Ishikawa (cell line): Measurements from ENCODE around the gene OPN1SW.
A peak's percentile ranks its signal among the peaks of the same experiment; 100 is the strongest.

Experiments used
- CEBPB ChIP-seq: IDR thresholded peaks from 2 replicates; pipeline ENCODE4 v1.6.1; 2012
- EGR1 ChIP-seq: IDR thresholded peaks from 2 replicates; pipeline ENCODE4 v1.6.1; 2012
- EP300 ChIP-seq: IDR thresholded peaks from 2 replicates; pipeline ENCODE4 v1.6.1; 2012; ENCODE audit warnings: borderline replicate concordance
- FOXM1 ChIP-seq: IDR thresholded peaks from 2 replicates; pipeline ENCODE4 v1.6.1; 2012; ENCODE audit warnings: low read depth, borderline replicate concordance
- RAD21 ChIP-seq: IDR thresholded peaks from 2 replicates; pipeline ENCODE4 v1.6.1; 2012; ENCODE audit warnings: low read depth
- TAF1 ChIP-seq: IDR thresholded peaks from 2 replicates; pipeline ENCODE4 v1.6.1; 2012; ENCODE audit warnings: low read depth, mild to moderate bottlenecking
- YY1 ChIP-seq: IDR thresholded peaks from 2 replicates; pipeline ENCODE4 v1.6.1; 2012; ENCODE audit warnings: low read depth
- ZBTB7A ChIP-seq: IDR thresholded peaks from 2 replicates; pipeline ENCODE4 v1.6.1; 2012; ENCODE audit warnings: low read depth
- TF ChIP-seq, protein P1 (sequence below): IDR thresholded peaks from 2 replicates; pipeline ENCODE4 v1.6.1; 2012; ENCODE audit warnings: low read depth, mild to moderate bottlenecking
- TF ChIP-seq, protein P2 (sequence below): IDR thresholded peaks from 2 replicates; pipeline ENCODE4 v1.6.1; 2012

DNA sequence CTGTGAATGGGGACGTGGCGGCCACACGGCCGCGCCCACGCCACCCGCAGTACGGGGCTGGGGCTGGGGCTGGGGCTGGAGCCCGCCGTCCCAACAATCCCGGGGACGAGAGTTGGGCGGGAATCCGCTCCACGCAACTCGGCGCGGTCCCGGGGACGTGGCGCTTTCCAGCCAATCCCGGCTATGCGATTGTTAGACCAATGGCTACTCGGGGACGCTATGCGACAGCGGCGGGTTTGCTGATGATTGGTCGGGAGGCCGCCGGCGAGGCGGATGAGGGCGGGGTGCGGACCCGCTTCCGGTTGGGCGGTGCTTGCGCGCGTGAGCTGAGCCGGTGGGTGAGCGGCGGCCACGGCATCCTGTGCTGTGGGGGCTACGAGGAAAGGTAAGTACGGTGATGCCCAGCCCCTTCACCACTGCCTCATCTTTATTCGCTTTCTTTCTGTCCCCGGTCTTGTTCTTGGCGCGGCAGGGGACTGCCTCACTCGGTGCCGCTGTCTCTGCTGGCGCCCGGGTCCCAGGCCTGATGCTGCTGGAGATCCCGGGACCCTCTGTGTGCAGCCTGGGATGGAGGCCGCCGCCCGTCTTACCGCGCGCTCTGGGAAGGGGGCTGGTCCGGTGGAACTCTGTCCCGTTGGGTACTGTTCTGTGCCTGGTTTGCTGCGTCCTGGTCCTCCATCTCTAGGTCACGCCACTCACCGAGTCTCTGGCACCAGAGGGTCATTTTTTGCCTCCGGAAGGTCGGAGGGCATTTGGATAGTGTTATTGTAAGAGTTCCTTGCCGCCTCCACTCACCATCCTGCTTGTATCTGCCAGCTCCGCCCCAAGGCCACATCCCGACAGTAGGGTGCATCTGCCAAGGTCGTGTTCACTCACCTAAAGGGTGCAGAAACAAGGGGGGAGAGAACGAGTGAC is 36.3 kb downstream of the OPN1SW start, which contains the start of gene CALU:
- TF ChIP-seq FOXM1, result no peak
- TF ChIP-seq, protein P1, sequence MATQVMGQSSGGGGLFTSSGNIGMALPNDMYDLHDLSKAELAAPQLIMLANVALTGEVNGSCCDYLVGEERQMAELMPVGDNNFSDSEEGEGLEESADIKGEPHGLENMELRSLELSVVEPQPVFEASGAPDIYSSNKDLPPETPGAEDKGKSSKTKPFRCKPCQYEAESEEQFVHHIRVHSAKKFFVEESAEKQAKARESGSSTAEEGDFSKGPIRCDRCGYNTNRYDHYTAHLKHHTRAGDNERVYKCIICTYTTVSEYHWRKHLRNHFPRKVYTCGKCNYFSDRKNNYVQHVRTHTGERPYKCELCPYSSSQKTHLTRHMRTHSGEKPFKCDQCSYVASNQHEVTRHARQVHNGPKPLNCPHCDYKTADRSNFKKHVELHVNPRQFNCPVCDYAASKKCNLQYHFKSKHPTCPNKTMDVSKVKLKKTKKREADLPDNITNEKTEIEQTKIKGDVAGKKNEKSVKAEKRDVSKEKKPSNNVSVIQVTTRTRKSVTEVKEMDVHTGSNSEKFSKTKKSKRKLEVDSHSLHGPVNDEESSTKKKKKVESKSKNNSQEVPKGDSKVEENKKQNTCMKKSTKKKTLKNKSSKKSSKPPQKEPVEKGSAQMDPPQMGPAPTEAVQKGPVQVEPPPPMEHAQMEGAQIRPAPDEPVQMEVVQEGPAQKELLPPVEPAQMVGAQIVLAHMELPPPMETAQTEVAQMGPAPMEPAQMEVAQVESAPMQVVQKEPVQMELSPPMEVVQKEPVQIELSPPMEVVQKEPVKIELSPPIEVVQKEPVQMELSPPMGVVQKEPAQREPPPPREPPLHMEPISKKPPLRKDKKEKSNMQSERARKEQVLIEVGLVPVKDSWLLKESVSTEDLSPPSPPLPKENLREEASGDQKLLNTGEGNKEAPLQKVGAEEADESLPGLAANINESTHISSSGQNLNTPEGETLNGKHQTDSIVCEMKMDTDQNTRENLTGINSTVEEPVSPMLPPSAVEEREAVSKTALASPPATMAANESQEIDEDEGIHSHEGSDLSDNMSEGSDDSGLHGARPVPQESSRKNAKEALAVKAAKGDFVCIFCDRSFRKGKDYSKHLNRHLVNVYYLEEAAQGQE, result no peak
- peak; percentile 38 for TF ChIP-seq EGR1
- TF ChIP-seq, protein P2, sequence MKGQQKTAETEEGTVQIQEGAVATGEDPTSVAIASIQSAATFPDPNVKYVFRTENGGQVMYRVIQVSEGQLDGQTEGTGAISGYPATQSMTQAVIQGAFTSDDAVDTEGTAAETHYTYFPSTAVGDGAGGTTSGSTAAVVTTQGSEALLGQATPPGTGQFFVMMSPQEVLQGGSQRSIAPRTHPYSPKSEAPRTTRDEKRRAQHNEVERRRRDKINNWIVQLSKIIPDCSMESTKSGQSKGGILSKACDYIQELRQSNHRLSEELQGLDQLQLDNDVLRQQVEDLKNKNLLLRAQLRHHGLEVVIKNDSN, result 0 out of 2 replicates have a peak, but pooled peaks have one; percentile 24
- TF ChIP-seq EP300, result no peak
- peak; percentile 76 for TF ChIP-seq TAF1
- TF ChIP-seq CEBPB, result no peak
- TF ChIP-seq ZBTB7A, result peak; percentile 78
- no peak for TF ChIP-seq RAD21
- no peak for TF ChIP-seq YY1
